SU-DHL-6 (cell line): ENCODE results near the gene TCEA3.

Source experiments
- H2AFZ ChIP-seq: fragments of 200-600 bp; sonication (generic); 2 replicates; pipeline ENCODE4 v1.6.1; 2014; ENCODE audit warnings: low read depth, mild to moderate bottlenecking, moderate library complexity, mixed read lengths, antibody characterized with exemption, low read length; ENCODE audit not compliant: severe bottlenecking
- H3F3A ChIP-seq: fragments of 200-600 bp; shearing (Covaris generic); 2 replicates; pipeline ENCODE4 v1.6.0; 2016; ENCODE audit warnings: antibody characterized with exemption, mild to moderate bottlenecking; ENCODE audit not compliant: insufficient read depth
- H3K27ac ChIP-seq: fragments of 200-600 bp; sonication (generic); 2 replicates; pipeline ENCODE4 v1.5.1; 2016; ENCODE audit warnings: low read depth, mild to moderate bottlenecking, low read length, moderate library complexity, mixed read lengths
- H3K27me3 ChIP-seq: fragments of 200-600 bp; sonication (generic), shearing (Covaris generic); 2 replicates; pipeline ENCODE4 v1.6.0; 2014; ENCODE audit warnings: mild to moderate bottlenecking, low read length
- H3K36me3 ChIP-seq: fragments of 200-600 bp; sonication (generic); 2 replicates; pipeline ENCODE4 v1.6.1; 2014; ENCODE audit warnings: mild to moderate bottlenecking, low read length, mixed read lengths
- H3K4me2 ChIP-seq: fragments of 300-600, 200-600 bp; shearing (Covaris generic), sonication (generic); 2 replicates; pipeline ENCODE4 v1.6.0; 2014; ENCODE audit warnings: low read length, low read depth, mild to moderate bottlenecking; ENCODE audit not compliant: poor library complexity, severe bottlenecking
- H3K4me3 ChIP-seq: fragments of 200-600 bp; sonication (generic); 2 replicates; pipeline ENCODE4 v1.5.1; 2014; ENCODE audit warnings: antibody characterized with exemption, low read length, mild to moderate bottlenecking, mixed read lengths; ENCODE audit not compliant: insufficient read depth, poor library complexity, severe bottlenecking
- H3K79me2 ChIP-seq: fragments of 200-600 bp; sonication (generic); 2 replicates; pipeline ENCODE4 v1.6.1; 2014; ENCODE audit warnings: mild to moderate bottlenecking, low read length, moderate library complexity; ENCODE audit not compliant: insufficient read depth
- H3K9ac ChIP-seq: fragments of 200-600 bp; sonication (generic); 2 replicates; pipeline ENCODE4 v1.7.0; 2014; ENCODE audit warnings: mild to moderate bottlenecking, low read length
- H3K9me2 ChIP-seq: fragments of 200-600 bp; sonication (generic); replicated peaks from 2 replicates; pipeline ENCODE4 v1.6.1; 2014; ENCODE audit warnings: low read length; ENCODE audit not compliant: insufficient read depth
- H3K9me3 ChIP-seq: fragments of 200-600 bp; sonication (generic); 2 replicates; pipeline ENCODE4 v1.6.1; 2014; ENCODE audit warnings: low read length, mixed read lengths; ENCODE audit not compliant: insufficient read depth
- H4K20me1 ChIP-seq: fragments of 200-600 bp; sonication (generic); 2 replicates; pipeline ENCODE4 v1.6.1; 2014; ENCODE audit warnings: low read depth, mild to moderate bottlenecking, antibody characterized with exemption, low read length, moderate library complexity, mixed read lengths
- EZH2phosphoT487 ChIP-seq: fragments of 200-600 bp; sonication (generic), shearing (Covaris generic); conservative IDR thresholded peaks from 2 replicates; pipeline ENCODE4 v1.6.1; 2018; ENCODE audit warnings: mild to moderate bottlenecking, antibody characterized with exemption, low read length, moderate library complexity, mixed read lengths
- TF ChIP-seq, protein P1 (sequence below): fragments of 200-600 bp; sonication (generic); IDR thresholded peaks from one replicate; pipeline ENCODE4 v1.5.1; 2017; ENCODE audit warnings: antibody characterized with exemption, mild to moderate bottlenecking, low read length, moderate library complexity; ENCODE audit not compliant: insufficient read depth, poor library complexity, severe bottlenecking

The TCEA3 gene

DNA sequence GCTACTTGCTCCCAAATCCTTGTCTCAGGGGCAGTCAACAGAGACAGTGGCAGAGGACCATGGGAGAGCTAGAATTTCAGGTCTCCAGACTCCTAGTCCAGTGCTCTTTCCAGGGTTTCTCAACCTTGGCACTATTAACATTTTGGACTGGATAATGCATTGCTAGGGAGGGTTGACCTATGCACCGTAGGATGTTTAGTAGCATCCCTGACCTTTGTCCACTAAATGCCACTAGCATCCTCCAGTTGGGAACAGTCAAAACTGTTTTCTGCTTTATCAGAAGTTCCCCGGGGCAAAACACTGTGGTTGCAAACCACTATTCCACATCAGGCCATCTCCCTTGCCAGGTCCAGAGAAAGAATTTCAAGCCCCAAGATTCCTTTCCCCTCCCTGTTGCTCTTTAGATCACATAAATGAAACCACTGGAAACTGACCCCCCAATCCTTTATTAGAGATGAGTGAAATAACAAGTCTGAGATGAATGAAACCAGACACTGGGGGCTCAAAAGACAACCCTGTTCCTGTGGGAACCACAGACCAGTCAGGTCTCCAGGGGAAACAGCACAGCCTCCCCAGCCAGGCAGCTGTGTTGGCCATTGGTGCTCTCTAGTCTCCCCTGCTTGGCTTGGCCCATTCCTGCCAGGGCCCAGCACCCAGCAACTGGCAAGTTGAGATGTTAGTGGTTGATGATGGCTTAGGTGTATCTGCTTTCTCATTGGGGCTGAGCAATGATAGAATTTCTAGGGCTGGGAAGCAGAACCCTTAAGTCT is 3.8 kb upstream of the TCEA3 start:
- H3K9me3 ChIP-seq: no peaks in the 10 kb centered on the region
- H3K4me2 ChIP-seq: no peak overlapping the region
- H3K9ac ChIP-seq: no peak overlapping the region
- H3K36me3 ChIP-seq: no peaks in the 10 kb centered on the region
- H3K4me3 ChIP-seq: no peak overlapping the region
- H3K27me3 ChIP-seq: no peaks in the 10 kb centered on the region
- H2AFZ ChIP-seq: no peak overlapping the region
- TF ChIP-seq EZH2phosphoT487: no peak
- TF ChIP-seq, protein P1, sequence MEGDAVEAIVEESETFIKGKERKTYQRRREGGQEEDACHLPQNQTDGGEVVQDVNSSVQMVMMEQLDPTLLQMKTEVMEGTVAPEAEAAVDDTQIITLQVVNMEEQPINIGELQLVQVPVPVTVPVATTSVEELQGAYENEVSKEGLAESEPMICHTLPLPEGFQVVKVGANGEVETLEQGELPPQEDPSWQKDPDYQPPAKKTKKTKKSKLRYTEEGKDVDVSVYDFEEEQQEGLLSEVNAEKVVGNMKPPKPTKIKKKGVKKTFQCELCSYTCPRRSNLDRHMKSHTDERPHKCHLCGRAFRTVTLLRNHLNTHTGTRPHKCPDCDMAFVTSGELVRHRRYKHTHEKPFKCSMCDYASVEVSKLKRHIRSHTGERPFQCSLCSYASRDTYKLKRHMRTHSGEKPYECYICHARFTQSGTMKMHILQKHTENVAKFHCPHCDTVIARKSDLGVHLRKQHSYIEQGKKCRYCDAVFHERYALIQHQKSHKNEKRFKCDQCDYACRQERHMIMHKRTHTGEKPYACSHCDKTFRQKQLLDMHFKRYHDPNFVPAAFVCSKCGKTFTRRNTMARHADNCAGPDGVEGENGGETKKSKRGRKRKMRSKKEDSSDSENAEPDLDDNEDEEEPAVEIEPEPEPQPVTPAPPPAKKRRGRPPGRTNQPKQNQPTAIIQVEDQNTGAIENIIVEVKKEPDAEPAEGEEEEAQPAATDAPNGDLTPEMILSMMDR: no peak
- H3F3A ChIP-seq: no peaks in the 10 kb centered on the region
- no peak overlapping the region for H3K27ac ChIP-seq
- H3K9me2 ChIP-seq: no peaks in the 10 kb centered on the region
- H4K20me1 ChIP-seq: no peaks in the 10 kb centered on the region
- no peaks in the 10 kb centered on the region for H3K79me2 ChIP-seq

DNA sequence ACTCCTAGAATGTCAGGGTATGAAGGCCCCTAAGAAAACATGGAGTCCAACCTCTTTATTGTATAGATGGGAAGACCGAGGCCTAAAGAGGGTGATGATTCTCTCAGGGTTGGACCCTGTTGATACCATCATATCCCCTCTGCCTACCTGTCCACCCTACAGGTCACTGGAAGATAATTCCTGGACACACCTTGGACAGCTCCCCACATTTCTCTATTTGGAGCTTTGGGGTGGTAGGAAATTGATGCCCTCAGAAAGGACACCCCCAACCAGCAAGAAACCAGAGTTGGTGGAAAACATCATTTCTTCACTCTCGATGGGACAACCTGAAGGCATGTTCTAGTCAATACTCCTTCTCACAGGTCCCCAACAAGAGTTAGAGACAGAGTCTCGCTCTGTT is 3.0 kb upstream of the TCEA3 start:
- Histone ChIP-seq H3K9me3 (no peaks in the 10 kb centered on the region), H3K79me2 (no peaks in the 10 kb centered on the region), H3K4me2 (no peak overlapping the region), H3K36me3 (no peaks in the 10 kb centered on the region), H2AFZ (no peak overlapping the region), H3K9ac (no peak overlapping the region), H3K4me3 (no peak overlapping the region), H4K20me1 (no peaks in the 10 kb centered on the region), H3K9me2 (no peaks in the 10 kb centered on the region), H3F3A (no peaks in the 10 kb centered on the region), H3K27ac (no peak overlapping the region), H3K27me3 (no peaks in the 10 kb centered on the region)
- TF ChIP-seq, protein P1: no peak
- no peak for TF ChIP-seq EZH2phosphoT487

DNA sequence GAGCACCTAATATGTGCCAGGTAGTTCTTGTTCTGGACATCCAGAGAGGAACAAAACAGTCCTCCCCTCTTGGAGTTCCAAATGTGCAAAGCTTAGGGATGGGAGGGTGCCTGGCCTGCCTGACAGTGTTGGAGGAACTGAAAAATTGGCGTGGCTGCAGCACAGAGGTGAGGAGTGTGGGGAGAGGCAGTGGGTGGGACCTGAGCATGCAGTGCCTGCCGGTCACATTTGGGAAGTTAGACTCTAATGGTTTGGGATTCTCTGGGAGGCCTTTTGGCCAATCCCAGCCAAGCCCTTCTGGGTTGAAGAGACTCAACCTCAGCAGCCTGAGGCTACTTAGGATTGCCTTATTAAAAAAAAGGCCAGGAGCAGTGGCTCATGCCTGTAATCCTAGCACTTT is 2.3 kb upstream of the TCEA3 start:
- Histone ChIP-seq H3K79me2 (no peaks in the 10 kb centered on the region), H3K27me3 (no peaks in the 10 kb centered on the region), H3K36me3 (no peaks in the 10 kb centered on the region), H3K9me3 (no peaks in the 10 kb centered on the region), H3K4me3 (no peak overlapping the region), H4K20me1 (no peaks in the 10 kb centered on the region), H3K9ac (no peak overlapping the region), H3K9me2 (no peaks in the 10 kb centered on the region), H2AFZ (no peak overlapping the region), H3K4me2 (no peak overlapping the region), H3K27ac (no peak overlapping the region), H3F3A (no peaks in the 10 kb centered on the region)
- TF ChIP-seq EZH2phosphoT487: no peak
- TF ChIP-seq, protein P1: no peak
